Upper lobe of left lung (tissue), 6 donors: Measurements from ENCODE around the gene SLC16A9. TPM values are rescaled to one million over a fixed set of nuclear protein-coding genes. Genes with fewer than 3 reads are reported as not detected.

Experiments
- ATAC-seq, 2 donors: fragments of 200-7000 bp; cut with Tn5 transposase; one replicate each; pipeline ENCODE4 v1.9.1; 2022; ENCODE audit warnings: mild to moderate bottlenecking in 2 of 2, moderate library complexity in 2 of 2; ENCODE audit not compliant: low FRiP score in 2 of 2
- DNase-seq, 2 donors: peaks; one replicate each; pipeline ENCODE4 v3.0.0-alpha.2; 2019 to 2020
- H3K27ac ChIP-seq, 4 donors: fragments of 200-600 bp; sonication (generic); one replicate each; pipeline ENCODE4 v1.5.1; 2016 to 2019
- H3K27me3 ChIP-seq, 4 donors: fragments of 200-600 bp; sonication (generic); one replicate each; pipeline ENCODE4 v1.5.1; 2017 to 2019
- H3K36me3 ChIP-seq, 4 donors: fragments of 200-600 bp; sonication (generic); one replicate each; pipeline ENCODE4 v1.5.1; 2016 to 2019
- H3K4me1 ChIP-seq, 4 donors: fragments of 200-600 bp; sonication (generic); one replicate each; pipeline ENCODE4 v1.5.1; 2018 to 2019
- H3K4me3 ChIP-seq, 4 donors: fragments of 200-600 bp; sonication (generic); one replicate each; pipeline ENCODE4 v1.5.1; 2017 to 2019; ENCODE audit warnings: mild to moderate bottlenecking in 2 of 4, moderate library complexity in 1 of 4
- H3K9me3 ChIP-seq, 4 donors: fragments of 200-600 bp; sonication (generic); one replicate each; pipeline ENCODE4 v1.5.1; 2018 to 2019
- EP300 ChIP-seq, 4 donors: sonication (generic); formaldehyde crosslinking; IDR thresholded peaks; one replicate each; pipeline ENCODE4 v1.5.1; 2017; ENCODE audit warnings: antibody characterized with exemption in 4 of 4, control low read depth in 2 of 4
- POLR2A ChIP-seq, 4 donors: fragments of 450-650 bp; IDR thresholded peaks; one replicate each; pipeline ENCODE4 v1.5.1; 2016 to 2017; ENCODE audit warnings: antibody characterized with exemption in 4 of 4, mild to moderate bottlenecking in 2 of 4
- POLR2AphosphoS5 ChIP-seq, 2 donors: sonication (generic); formaldehyde crosslinking; IDR thresholded peaks; one replicate each; pipeline ENCODE4 v1.5.1; 2017; ENCODE audit warnings: antibody characterized with exemption in 2 of 2
- WGBS, 2 donors: methylation state at CpG; one replicate each; pipeline ENCODE4 v1.1.5; 2017 to 2018; 5-methylcytosine and 5-hydroxymethylcytosine counted together
- total RNA-seq, 6 donors: library from RNA; depleted of rRNA in 4 of 6; stranded (reverse); fragments of >200 nt in 4 of 6; gene quantifications; one replicate each; pipeline versions ENCODE4 v1.1.0 to v1.2.1, GENCODE V29; 2016 to 2021
- TF ChIP-seq, protein P1 (sequence below), 6 experiments: fragments of 450-650 bp in 4 of 6; fragments of 200-600 bp in 2 of 6; sonication (generic) in 2 of 6; IDR thresholded peaks; one replicate each; pipeline ENCODE4 v1.5.1; 2016 to 2019; ENCODE audit warnings: antibody characterized with exemption in 6 of 6
- donor health status: DM: no; HTN: no; CAD: no; lungs with moderate emphysema.
- donor health status: DM: no; HTN: yes; CAD: no; lungs with severe emphysema.

SLC16A9 gene
- total RNA-seq, 6 donors from 2014 or later = 0.79 to 1.1 (median 1.1) TPM; not detected in 2

- no peaks in the 10 kb centered on the region for H3K4me1 ChIP-seq
- no peaks in the 10 kb centered on the region for H3K36me3 ChIP-seq
- no peak overlapping the region for H3K4me3 ChIP-seq
- ATAC-seq (peak; percentile 60 to 65), DNase-seq (peak; percentile 30 to 87)
- H3K9me3 ChIP-seq = no peaks in the 10 kb centered on the region
- TF ChIP-seq EP300 (IDR thresholded peaks at IDR 0.05) (no peak), POLR2A (IDR thresholded peaks at IDR 0.05) (no peak), POLR2AphosphoS5 (IDR thresholded peaks at IDR 0.05) (no peak)
- TF ChIP-seq, protein P1, sequence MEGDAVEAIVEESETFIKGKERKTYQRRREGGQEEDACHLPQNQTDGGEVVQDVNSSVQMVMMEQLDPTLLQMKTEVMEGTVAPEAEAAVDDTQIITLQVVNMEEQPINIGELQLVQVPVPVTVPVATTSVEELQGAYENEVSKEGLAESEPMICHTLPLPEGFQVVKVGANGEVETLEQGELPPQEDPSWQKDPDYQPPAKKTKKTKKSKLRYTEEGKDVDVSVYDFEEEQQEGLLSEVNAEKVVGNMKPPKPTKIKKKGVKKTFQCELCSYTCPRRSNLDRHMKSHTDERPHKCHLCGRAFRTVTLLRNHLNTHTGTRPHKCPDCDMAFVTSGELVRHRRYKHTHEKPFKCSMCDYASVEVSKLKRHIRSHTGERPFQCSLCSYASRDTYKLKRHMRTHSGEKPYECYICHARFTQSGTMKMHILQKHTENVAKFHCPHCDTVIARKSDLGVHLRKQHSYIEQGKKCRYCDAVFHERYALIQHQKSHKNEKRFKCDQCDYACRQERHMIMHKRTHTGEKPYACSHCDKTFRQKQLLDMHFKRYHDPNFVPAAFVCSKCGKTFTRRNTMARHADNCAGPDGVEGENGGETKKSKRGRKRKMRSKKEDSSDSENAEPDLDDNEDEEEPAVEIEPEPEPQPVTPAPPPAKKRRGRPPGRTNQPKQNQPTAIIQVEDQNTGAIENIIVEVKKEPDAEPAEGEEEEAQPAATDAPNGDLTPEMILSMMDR (IDR thresholded peaks at IDR 0.05) = peak in 5 of 6 experiments; percentile 42 to 59 (median 49)
- WGBS, 2 donors = 71 to 78% methylated on average over 11 to 16 of the region's 16 CpGs
- H3K27ac ChIP-seq = no peak overlapping the region
- H3K27me3 ChIP-seq = no peaks in the 10 kb centered on the region
Measured at GRCh38 chr10:59622320-59623132, 87.1 kb downstream of the SLC16A9 start.

GRCh38 chr10:59621771-59622170 is 87.9 kb downstream of the SLC16A9 start:
- no peaks in the 10 kb centered on the region for H3K9me3 ChIP-seq
- no peaks in the 10 kb centered on the region for H3K27me3 ChIP-seq
- H3K36me3 ChIP-seq = no peaks in the 10 kb centered on the region
- ATAC-seq (no peak), DNase-seq (no peak)
- H3K4me3 ChIP-seq = no peak overlapping the region
- WGBS, 2 donors = 93 to 95% methylated on average over 1 of the region's 1 CpG
- H3K27ac ChIP-seq = no peak overlapping the region
- no peaks in the 10 kb centered on the region for H3K4me1 ChIP-seq
- no peak for TF ChIP-seq POLR2A (IDR thresholded peaks at IDR 0.05)
- no peak for TF ChIP-seq EP300 (IDR thresholded peaks at IDR 0.05)
- no peak for TF ChIP-seq POLR2AphosphoS5 (IDR thresholded peaks at IDR 0.05)
- TF ChIP-seq, protein P1 (IDR thresholded peaks at IDR 0.05) = no peak

DNA sequence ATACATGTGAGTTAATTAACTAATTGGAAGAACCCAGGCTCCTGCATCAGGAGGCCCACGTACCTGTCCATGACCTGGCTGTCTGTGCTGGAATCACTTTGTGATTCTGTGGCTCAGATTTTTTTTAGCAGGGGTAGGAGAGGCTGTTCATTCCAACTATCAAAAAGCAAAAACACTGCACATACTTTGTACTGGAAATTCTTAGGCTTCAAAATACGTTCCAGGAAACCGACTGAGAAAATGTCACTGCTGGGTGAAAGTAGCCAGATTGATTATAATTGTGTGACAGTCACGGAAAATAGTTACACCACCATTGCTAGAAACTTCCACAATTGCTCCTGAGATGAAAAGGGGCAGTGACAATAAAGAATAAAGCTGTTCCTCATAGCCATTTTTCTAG is 91.0 kb downstream of the SLC16A9 start:
- WGBS, 2 donors = 67 to 71% methylated on average over 4 of the region's 4 CpGs
- TF ChIP-seq POLR2A (IDR thresholded peaks at IDR 0.05) (no peak), POLR2AphosphoS5 (IDR thresholded peaks at IDR 0.05) (no peak), EP300 (IDR thresholded peaks at IDR 0.05) (no peak)
- TF ChIP-seq, protein P1 (IDR thresholded peaks at IDR 0.05) = no peak
- H3K4me1 ChIP-seq = no peaks in the 10 kb centered on the region
- no peak overlapping the region for H3K27ac ChIP-seq
- DNase-seq = no peak
- no peaks in the 10 kb centered on the region for H3K9me3 ChIP-seq
- no peaks in the 10 kb centered on the region for H3K27me3 ChIP-seq
- ATAC-seq = no peak
- H3K36me3 ChIP-seq = no peaks in the 10 kb centered on the region
- no peak overlapping the region for H3K4me3 ChIP-seq

- 71 to 86% methylated on average over 1 of the region's 1 CpG for WGBS, 2 donors
- no peak for TF ChIP-seq POLR2A (IDR thresholded peaks at IDR 0.05)
- TF ChIP-seq EP300 (IDR thresholded peaks at IDR 0.05) = no peak
- TF ChIP-seq POLR2AphosphoS5 (IDR thresholded peaks at IDR 0.05) = no peak
- TF ChIP-seq, protein P1 (IDR thresholded peaks at IDR 0.05) = no peak
- H3K4me1 ChIP-seq = no peaks in the 10 kb centered on the region
Measured at GRCh38 chr10:59617996-59618395, 91.7 kb downstream of the SLC16A9 start.

DNA sequence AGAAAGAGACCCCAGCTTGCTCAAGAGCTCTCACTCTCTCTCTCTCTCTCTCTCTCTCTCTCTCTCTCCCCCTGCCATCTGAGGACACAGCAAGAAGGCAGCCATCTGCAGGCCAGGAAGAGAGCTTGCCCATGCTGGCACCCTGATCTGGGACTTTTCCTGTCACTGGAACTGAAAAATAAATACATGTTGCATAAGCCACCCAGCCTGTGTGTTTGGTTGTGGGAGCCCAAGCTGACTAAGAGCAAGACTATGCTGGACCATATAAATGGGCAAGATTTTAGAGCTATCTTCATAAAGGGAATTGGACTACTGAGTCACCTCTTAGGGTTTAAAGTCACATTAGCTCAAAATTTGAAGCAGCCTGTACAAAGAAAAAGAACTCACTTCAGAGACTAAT is 98.6 kb downstream of the SLC16A9 start:
- no peaks in the 10 kb centered on the region for H3K9me3 ChIP-seq
- no peak overlapping the region for H3K27ac ChIP-seq
- no peaks in the 10 kb centered on the region for H3K4me1 ChIP-seq
- H3K4me3 ChIP-seq = no peak overlapping the region
- TF ChIP-seq, protein P1 (IDR thresholded peaks at IDR 0.05) = no peak
- no peak for TF ChIP-seq EP300 (IDR thresholded peaks at IDR 0.05)
- TF ChIP-seq POLR2A (IDR thresholded peaks at IDR 0.05) = no peak
- no peak for TF ChIP-seq POLR2AphosphoS5 (IDR thresholded peaks at IDR 0.05)
- no peak for ATAC-seq
- DNase-seq = no peak
- no peaks in the 10 kb centered on the region for H3K27me3 ChIP-seq
- H3K36me3 ChIP-seq = no peaks in the 10 kb centered on the region

More at GRCh38 chr10:59617996-59618395, 91.7 kb downstream of the SLC16A9 start:
- DNase-seq (no peak), ATAC-seq (no peak)
- no peaks in the 10 kb centered on the region for H3K9me3 ChIP-seq
- no peaks in the 10 kb centered on the region for H3K27me3 ChIP-seq
- no peak overlapping the region for H3K4me3 ChIP-seq
- no peak overlapping the region for H3K27ac ChIP-seq
- no peaks in the 10 kb centered on the region for H3K36me3 ChIP-seq
